Measurements from ENCODE around the gene TNFRSF19.
"Not testable (repeated sequence)": the region's sequence is repeated elsewhere in the genome, so short reads cannot be mapped to it uniquely, and the experiment has no call there.

The TNFRSF19 gene

GRCh38 chr13:23654111-23655110 lies 84.2 kb downstream of the TNFRSF19 start:
- DNase-seq (ENCODE audit: low read depth) = no peak

GRCh38 chr13:23655321-23655720 lies 85.1 kb downstream of the TNFRSF19 start:
- DNase-seq (ENCODE audit: low read depth) = no peak

DNA sequence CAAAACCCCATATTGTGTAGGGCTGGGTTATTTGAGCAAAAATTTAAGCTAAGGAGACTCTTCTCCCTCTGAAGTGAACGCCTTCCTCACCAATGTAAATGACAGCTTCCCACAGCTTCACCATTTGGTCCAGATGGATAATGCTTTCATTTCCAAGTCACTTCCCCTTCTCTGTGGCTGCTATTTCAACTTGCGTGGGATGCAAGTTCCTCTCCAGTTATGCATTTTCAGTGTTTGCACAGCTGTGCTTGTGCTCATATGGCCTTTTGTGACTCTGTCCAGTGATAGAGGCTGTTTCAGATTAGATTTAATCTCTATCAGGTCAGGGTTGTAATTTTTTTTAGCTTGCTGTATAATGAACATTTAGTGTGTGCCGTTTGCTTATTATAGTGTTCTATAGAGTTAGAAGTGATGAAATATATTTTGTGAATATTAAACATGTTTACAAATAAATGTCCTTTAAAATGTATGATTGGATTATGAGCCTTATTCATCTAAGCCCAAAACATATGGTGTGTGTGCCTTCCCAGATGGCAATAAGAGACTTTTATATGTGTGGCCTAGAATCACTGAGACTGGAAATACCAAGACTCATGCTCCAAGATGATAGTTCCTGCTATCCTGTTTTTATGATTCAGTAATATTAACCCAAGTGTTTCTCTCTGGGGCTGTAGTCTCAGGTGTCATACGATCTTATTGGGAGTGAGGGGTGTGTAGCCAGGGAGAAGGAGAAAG lies 86.6 kb downstream of the TNFRSF19 start:
- no peak for DNase-seq (ENCODE audit: low read depth)

- no peak for DNase-seq (ENCODE audit: low read depth)
These were observed 88.8 kb downstream of the TNFRSF19 start for GRCh38 chr13:23658929-23659541.

DNA sequence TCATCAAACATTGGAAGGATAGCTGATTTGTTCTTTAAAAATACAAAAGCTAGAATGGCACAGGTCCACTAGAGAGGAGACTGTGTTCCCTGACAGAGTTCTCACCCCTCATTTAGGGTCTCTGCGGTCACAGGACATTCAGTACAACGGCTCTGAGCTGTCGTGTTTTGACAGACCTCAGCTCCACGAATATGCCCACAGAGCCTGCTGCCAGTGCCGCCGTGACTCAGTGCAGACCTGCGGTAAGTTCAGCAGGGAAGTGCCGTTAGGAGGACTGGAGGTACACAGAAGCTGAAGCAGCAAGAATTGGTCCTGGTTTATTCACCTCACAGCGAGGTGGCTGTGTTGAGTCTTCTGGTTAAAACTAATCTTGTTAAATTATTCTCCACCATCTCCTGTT lies 90.0 kb downstream of the TNFRSF19 start:
- DNase-seq (ENCODE audit: low read depth) = no peak

DNA sequence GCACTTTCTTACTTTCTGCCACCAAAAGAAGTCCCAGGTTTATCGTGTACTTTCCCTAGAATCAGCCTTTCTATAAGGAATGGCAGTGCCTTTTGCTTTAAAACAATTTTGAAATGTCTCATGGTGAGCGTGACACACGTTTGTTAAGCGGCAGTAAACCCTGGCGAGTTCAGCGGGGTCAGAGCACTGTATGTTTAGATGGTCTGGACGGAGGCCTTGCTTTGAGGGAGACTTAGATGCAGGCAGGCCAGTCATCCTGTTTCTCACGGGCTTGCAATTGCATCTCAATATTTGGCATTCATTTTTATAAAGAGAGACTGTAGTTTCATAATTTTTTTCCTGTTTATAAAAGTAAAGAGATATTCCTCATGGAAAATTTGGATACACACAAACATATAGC lies 96.4 kb downstream of the TNFRSF19 start:
- DNase-seq (ENCODE audit: low read depth) = no peak

GRCh38 chr13:23667750-23668149 lies 97.5 kb downstream of the TNFRSF19 start:
- no peak for DNase-seq (ENCODE audit: low read depth)

DNA sequence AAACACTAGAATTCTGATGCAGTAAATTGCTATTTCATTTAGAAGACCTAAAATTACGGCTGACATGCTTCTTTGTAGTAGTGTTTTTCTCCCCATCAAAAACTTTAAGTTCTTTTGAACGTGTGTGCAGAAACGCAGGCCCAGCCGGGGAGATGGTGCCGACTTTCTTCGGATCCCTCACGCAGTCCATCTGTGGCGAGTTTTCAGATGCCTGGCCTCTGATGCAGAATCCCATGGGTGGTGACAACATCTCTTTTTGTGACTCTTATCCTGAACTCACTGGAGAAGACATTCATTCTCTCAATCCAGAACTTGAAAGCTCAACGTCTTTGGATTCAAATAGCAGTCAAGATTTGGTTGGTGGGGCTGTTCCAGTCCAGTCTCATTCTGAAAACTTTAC lies 98.3 kb downstream of the TNFRSF19 start:
- no peak for DNase-seq (ENCODE audit: low read depth)

GRCh38 chr13:23670793-23671192 lies 100.6 kb downstream of the TNFRSF19 start:
- DNase-seq (ENCODE audit: low read depth) = no peak

DNA sequence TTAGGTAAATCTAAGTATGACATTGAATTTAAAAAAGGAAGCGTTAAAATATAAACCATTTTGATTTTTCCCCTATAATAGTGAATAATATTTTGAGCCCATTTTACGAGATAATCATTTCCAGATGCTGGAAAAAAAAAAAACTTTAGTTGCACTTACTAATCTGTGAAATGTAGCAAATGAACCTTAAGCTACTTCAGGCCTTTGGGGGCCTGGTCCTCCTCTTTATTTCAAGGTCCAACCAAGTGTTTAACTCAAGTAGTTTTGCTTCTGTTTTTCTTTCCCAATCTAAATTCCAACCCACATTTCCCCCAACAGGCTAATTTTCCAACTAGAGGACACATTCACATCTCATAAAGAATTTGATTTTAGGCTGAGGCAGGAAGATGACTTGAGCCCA lies 101.2 kb downstream of the TNFRSF19 start:
- no peak for DNase-seq (ENCODE audit: low read depth)

- DNase-seq (ENCODE audit: low read depth) = no peak
These were observed 101.7 kb downstream of the TNFRSF19 start for GRCh38 chr13:23671897-23672296.

DNA sequence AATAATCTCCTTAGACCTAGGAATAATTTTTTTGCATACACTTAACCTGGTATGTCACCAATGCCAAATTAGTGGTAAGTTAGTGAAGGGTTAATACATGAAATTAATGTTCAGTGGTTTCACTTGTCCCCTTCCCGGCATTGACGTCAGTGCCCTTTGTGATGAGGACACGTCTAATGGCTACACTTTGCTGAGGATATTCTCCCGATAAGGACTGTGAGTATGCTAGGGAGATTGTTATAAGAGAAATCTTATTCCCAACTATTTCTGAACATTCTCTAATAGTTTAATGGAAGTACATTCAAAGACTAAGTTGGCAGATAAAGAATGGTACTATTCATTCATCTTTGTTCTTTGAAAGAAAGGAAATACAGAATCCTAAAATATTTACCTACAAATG lies 102.4 kb downstream of the TNFRSF19 start:
- DNase-seq (ENCODE audit: low read depth) = no peak

GRCh38 chr13:23673354-23673753 lies 103.1 kb downstream of the TNFRSF19 start:
- no peak for DNase-seq (ENCODE audit: low read depth)

- DNase-seq (ENCODE audit: low read depth) = no peak
These were observed 103.8 kb downstream of the TNFRSF19 start for GRCh38 chr13:23673867-23674605.

GRCh38 chr13:23674795-23675640 lies 104.8 kb downstream of the TNFRSF19 start:
- DNase-seq (ENCODE audit: low read depth) = no peak

DNA sequence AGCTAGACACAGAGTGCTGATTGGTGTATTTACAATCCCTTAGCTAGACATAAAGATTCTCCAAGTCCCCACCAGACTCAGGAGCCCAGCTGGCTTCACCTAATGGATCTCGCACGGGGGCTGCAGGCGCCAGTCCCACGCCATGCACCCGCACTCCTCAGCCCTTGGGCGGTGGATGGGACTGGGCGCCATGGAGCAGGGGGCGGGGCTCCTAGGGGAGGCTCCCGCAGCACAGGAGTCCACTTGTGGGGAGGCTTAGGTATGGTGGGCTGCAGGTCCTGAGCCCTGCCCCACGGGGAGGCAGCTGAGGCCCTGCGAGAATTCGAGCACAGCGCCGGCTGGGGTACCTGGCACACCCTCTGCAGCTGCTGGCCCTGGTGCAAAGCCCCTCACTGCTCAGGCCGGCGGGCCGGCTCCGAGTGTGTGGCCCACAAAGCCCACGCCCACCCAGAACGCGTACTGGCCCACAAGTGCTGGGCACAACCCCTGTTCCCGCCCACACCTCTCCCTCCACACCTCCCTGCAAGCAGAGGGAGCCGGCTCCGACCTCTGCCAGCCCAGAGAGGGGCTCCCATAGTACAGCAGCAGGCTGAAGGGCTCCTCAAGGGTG lies 107.6 kb downstream of the TNFRSF19 start:
- not testable (repeated sequence) for DNase-seq (ENCODE audit: low read depth)

DNA sequence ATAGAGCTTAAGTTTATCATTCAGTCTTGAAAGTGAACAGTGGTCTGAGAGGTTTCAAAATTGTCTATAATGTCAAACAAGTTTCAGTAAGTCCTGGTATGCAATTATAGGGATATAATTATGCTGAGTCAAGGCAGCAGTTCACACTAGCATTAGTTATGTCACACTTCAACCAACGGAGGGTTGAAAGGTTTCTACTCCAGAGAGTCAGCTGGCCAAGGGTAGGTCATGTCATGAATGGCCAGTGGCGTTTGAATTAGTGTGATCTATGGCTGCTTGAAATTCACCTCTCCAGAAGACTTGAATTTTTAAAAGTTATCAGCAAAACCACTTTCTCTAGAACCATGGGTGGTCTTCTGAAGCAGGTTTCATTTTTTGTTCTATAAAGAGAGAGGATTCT lies 108.6 kb downstream of the TNFRSF19 start:
- no peak for DNase-seq (ENCODE audit: low read depth)

GRCh38 chr13:23679220-23679619 lies 109.0 kb downstream of the TNFRSF19 start:
- DNase-seq (ENCODE audit: low read depth) = no peak

DNA sequence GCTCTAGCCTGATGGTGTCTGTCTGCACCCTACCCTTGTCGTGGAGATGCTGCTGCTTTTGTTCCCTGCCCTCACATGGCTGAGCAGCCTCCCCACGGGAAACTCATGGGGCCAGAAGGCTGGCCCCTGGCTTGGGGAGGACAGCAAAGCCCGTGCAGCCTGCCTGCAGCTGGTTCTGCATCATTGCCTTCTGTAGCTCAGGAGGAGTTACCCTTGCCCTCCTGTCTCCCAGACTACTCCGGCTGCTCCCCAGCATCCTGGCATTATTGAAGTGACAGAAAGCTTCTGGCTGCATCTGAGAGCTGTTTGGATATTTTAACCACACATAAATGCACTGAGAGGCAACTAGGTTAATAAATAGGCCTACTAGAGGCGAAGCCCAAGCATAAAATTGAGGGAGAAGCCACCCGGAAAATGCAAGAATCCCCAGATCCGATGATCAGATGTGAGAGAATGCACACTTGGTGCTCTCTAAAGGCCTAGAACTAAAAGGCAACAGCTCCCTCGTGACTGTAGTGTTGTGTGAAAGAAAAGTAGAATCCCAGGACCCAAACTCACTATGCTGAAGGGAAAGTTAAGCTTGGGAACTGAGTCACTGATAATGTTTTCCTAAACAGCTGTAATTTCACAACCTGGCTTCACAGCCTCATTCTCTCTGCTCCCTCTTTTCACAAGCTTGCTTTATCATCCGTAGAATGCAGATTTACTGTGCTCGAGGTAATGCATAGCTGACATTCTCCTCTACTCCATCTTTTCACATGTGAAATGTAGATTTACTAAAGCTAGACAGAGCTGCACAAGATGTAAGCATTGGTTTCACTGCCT lies 110.8 kb downstream of the TNFRSF19 start:
- DNase-seq (ENCODE audit: low read depth) = no peak

DNA sequence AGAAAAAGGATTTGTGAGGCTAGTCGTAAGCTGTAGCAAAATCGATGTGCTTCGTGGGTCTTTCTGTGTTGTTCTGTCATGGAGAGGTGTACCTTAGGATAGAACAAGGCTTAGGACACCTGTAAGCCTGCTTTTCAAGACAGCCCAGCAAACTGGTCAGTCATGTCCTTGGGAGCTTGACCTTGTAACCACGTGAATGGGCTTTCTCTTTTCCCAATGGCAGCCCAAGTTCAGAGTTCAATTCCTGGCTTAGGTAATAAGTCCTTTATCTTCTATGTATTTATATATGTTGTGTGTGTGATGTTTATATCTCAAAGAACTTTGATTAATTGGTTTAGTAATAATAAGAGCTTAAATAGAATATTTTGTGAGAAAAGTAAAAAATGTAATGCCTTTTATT lies 112.9 kb downstream of the TNFRSF19 start:
- DNase-seq (ENCODE audit: low read depth) = no peak
